ENCODE results near the gene DAGLB.

DNA sequence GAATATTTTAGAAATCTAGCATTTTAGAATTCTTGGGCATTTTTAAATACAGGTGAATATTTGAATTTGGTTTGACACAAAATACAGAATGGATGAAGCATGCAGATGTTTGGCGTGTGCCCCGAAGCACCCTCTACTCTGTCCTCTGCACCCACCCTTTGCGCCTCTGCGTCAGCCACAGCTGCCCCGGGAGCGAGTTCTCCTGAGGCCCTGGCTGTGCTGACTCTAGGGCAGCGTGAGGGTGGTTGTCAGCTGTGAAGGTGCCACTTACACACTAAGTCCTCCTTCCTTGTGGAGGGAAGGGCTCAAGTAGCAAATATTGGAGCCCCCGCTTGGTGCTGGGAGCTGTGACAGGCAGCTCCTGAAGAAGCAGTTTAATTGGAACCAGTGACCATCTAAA lies 48.4 kb downstream of the DAGLB start:
- no peak for TF ChIP-seq FOXA1 (IDR thresholded peaks at IDR 0.05)
- TF ChIP-seq CTBP1 (IDR thresholded peaks at IDR 0.05; ENCODE audit: borderline replicate concordance) = no peak
- no peak for TF ChIP-seq ARNT (IDR thresholded peaks at IDR 0.05)
- no peak for TF ChIP-seq LEF1 (IDR thresholded peaks at IDR 0.05; ENCODE audit: borderline replicate concordance)
- no peak for TF ChIP-seq SUZ12 (IDR thresholded peaks at IDR 0.05)
- TF ChIP-seq BHLHE40 (IDR thresholded peaks at IDR 0.05; ENCODE audit: borderline replicate concordance) = no peak
- TF ChIP-seq ZNF384 (IDR thresholded peaks at IDR 0.05) = no peak

Measured in HEK293T (cell line).